ENCODE data around the gene ADD1.
A peak's percentile ranks its signal among the peaks of the same experiment; 100 is the strongest.

ADD1 gene

GRCh38 chr4:2806390-2807355 lies 37.0 kb upstream of the ADD1 start:
- TF ChIP-seq, protein P1, sequence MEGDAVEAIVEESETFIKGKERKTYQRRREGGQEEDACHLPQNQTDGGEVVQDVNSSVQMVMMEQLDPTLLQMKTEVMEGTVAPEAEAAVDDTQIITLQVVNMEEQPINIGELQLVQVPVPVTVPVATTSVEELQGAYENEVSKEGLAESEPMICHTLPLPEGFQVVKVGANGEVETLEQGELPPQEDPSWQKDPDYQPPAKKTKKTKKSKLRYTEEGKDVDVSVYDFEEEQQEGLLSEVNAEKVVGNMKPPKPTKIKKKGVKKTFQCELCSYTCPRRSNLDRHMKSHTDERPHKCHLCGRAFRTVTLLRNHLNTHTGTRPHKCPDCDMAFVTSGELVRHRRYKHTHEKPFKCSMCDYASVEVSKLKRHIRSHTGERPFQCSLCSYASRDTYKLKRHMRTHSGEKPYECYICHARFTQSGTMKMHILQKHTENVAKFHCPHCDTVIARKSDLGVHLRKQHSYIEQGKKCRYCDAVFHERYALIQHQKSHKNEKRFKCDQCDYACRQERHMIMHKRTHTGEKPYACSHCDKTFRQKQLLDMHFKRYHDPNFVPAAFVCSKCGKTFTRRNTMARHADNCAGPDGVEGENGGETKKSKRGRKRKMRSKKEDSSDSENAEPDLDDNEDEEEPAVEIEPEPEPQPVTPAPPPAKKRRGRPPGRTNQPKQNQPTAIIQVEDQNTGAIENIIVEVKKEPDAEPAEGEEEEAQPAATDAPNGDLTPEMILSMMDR (IDR thresholded peaks at IDR 0.05; ENCODE audit: control insufficient read depth, insufficient read depth, low read depth, low read length, missing control alignments): no peak
- no peak for DNase-seq (ENCODE audit: low read depth)
- no peak overlapping the region for H3K4me3 ChIP-seq (ENCODE audit: control insufficient read depth, low read depth, low read length)

DNA sequence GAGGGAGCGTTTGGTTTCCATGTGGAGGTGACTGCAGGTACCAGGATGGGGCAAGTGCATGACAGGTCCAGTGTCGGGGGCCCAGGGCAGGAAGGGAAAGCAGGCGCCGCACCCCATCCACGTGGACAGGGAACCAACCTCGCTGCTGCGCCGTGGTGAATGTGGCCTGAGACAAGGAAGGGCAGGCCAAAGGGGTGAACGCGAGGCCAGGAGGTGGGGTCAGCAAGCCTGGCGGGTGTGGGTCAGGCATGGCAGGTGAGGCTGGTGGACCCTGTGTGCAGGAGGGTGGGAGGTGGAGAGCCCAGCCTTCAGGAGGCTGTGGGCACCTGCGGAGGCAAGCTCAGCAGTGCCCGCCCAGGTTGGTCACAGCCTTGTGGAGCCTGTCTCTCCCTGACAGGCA lies 36.1 kb upstream of the ADD1 start:
- TF ChIP-seq, protein P1 (IDR thresholded peaks at IDR 0.05; ENCODE audit: control insufficient read depth, insufficient read depth, low read depth, low read length, missing control alignments): no peak
- H3K4me3 ChIP-seq (ENCODE audit: control insufficient read depth, low read depth, low read length): no peak overlapping the region
- DNase-seq (ENCODE audit: low read depth): no peak

DNA sequence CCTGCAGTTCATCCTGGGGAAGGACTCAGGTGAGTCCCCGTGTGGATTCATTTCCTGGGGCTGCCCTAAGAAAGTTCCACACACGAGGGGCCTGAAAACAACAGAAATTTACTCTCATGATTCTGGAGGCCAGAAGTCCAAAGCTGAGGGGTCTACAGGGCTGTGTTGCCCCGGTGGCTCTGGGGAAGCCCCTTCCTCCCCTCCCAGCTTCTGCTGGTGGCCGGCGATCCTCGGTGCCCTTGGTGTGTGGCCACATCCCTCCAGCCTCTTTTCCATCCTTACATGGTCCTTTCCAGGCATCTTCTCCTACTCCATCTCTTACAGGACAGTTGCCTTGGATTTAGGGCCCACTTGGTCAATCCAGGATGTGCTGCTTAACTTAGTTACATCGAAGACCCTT lies 35.6 kb upstream of the ADD1 start:
- TF ChIP-seq, protein P1 (IDR thresholded peaks at IDR 0.05; ENCODE audit: control insufficient read depth, insufficient read depth, low read depth, low read length, missing control alignments): no peak
- no peak for DNase-seq (ENCODE audit: low read depth)
- H3K4me3 ChIP-seq (ENCODE audit: control insufficient read depth, low read depth, low read length): no peak overlapping the region

DNA sequence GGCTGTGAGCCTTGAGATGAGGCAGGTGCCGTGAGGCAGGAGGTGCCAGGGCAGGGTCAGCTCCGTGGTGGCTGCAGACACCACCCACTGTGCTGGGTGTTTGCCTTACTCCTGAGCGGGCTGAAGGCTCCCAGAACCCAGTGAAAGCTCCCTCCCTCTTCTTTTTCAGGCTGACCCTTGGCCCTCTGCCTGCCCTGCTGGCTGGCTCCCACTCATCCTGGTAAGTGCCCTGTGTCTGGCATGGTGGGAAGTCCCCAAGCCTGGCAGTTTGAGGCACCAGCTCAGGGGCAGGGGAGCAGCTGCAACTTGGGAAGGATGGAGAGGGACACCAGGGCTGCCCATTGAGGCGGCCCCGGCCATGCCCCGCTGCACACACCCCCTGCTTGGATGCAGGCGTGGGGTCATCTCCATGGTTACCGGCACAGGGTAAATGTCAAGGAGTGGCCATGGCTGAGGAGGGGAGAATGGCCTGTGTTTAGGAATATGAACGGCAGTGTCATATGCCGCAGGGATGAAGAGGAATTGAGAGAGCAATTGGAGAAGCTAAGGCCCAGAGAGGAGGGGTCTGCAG lies 33.9 kb upstream of the ADD1 start:
- TF ChIP-seq, protein P1 (IDR thresholded peaks at IDR 0.05; ENCODE audit: control insufficient read depth, insufficient read depth, low read depth, low read length, missing control alignments): no peak
- no peak for DNase-seq (ENCODE audit: low read depth)
- no peak overlapping the region for H3K4me3 ChIP-seq (ENCODE audit: control insufficient read depth, low read depth, low read length)

GRCh38 chr4:2810388-2810787 lies 33.3 kb upstream of the ADD1 start:
- DNase-seq (ENCODE audit: low read depth): no peak
- H3K4me3 ChIP-seq (ENCODE audit: control insufficient read depth, low read depth, low read length): no peak overlapping the region
- TF ChIP-seq, protein P1 (IDR thresholded peaks at IDR 0.05; ENCODE audit: control insufficient read depth, insufficient read depth, low read depth, low read length, missing control alignments): no peak

DNA sequence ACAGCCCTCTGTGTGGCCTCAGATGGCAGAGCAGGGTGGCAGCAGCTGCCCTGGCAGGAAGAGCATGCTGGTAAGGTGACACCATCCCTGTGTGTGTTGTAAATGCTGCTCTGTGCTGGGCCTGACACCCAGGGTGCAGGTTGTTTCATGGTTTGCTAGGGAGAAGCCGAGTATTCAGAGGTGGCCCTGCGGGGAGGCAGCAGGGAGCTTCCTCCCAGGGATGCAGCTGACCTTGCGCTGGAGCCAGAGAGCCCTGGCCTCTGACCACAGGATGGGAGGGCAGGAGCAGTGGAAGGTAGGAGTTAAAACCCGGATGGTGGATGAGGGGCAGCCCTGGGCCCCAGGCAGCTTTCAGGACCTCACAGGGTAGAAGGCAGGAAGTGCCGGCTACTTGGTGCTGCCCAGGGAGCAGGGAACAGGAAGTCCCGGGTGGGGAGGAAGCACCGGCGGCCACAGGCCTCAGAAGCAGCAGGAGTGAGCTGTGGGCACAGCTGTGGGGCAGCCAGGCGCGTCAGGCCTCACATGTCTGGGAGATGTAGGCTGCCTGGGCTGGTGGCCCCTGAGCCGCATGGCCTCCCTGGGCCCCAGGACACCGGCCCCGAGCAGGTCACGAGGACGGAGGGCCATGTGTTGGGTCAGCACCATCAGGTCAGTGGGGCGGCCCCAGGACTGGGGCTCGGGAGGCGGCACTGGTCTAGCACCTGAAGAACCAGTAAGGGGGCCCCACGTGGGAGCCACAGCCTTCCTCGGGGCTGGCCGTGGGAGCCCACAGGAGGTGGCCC lies 31.6 kb upstream of the ADD1 start:
- TF ChIP-seq, protein P1 (IDR thresholded peaks at IDR 0.05; ENCODE audit: control insufficient read depth, insufficient read depth, low read depth, low read length, missing control alignments): no peak
- H3K4me3 ChIP-seq (ENCODE audit: control insufficient read depth, low read depth, low read length): peak overlapping the region; percentile 1
- no peak for DNase-seq (ENCODE audit: low read depth)

All from AG09309 (cell line).